GM18907 (cell line): ENCODE results near the gene ARL8A.
"Not testable (repeated sequence)": the region's sequence is repeated elsewhere in the genome, so short reads cannot be mapped to it uniquely, and the experiment has no call there.

ENCODE experiments used
- ATAC-seq: cut with Tn5 transposase; IDR thresholded peaks from one replicate; pipeline ENCODE4 v1.9.1; 2021; ENCODE audit warnings: mild to moderate bottlenecking, moderate library complexity; ENCODE audit not compliant: unreplicated experiment

The ARL8A gene

GRCh38 chr1:202121006-202121405 is 23.5 kb downstream of the ARL8A start:
- ATAC-seq, result no peak

DNA sequence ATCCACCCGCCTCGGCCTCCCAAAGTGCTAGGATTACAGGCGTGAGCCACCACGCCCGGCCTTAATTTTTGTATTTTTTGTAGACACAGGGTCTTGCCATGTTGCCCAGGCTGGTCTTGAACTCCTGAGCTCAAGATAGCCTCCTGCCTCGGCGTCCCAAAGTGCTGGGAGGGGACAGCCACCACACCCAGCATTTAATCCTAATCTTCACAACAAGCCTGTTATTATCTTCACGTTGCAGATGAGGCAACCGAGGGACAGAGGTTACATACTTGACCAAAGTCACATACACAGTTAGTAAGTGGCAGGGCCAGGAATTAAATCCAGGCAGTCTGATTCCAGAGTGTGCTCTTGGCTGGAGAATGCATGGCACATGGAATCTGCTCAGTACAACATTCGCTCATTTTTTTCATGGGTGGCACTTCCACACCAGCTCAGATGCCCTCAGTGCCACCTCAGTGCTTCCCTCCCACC is 26.6 kb downstream of the ARL8A start:
- ATAC-seq, result no peak

- no peak for ATAC-seq
Measured at GRCh38 chr1:202116287-202116686, 28.2 kb downstream of the ARL8A start.

GRCh38 chr1:202113690-202114300 is 30.7 kb downstream of the ARL8A start:
- no peak for ATAC-seq

DNA sequence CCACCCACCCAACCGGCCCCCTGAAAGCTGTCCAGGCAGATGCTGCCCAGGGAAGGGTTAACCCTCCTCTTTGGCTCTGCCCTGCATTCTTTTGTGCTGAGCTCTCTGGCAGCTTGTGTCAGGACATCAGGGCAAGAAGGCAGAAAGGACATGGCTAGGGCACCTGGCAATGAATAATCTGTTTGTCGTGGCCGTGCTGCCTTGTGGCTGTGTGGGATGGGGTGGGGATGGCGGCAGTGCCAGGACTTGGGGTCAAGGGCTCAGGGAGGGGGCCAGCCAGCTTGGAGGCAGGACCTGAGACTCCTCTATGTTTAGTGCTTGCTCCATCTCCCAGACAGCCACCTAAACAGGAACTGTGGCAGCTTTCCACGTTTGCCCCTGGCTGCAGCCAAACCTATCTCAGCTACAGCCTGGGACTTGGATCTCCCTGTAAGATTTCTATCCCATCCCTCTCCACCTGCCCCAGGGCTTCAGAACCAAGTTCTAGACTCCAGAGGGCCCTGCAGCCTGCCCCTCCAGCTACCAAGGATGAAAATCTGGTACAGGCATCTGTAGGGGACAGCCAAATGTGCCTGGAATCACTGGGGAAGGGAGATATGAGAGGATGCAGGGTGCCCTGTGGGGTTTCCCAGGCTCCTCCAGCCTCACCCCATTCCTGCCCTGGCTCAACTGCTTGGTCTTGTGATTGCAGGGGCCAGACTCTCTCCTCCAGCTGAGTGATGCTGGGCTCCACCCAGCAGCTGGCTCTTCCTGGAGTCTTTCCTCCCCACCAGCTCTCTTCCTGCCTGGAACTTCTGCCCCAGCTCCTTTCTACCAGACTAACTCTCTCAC is 31.5 kb downstream of the ARL8A start:
- ATAC-seq, result no peak

DNA sequence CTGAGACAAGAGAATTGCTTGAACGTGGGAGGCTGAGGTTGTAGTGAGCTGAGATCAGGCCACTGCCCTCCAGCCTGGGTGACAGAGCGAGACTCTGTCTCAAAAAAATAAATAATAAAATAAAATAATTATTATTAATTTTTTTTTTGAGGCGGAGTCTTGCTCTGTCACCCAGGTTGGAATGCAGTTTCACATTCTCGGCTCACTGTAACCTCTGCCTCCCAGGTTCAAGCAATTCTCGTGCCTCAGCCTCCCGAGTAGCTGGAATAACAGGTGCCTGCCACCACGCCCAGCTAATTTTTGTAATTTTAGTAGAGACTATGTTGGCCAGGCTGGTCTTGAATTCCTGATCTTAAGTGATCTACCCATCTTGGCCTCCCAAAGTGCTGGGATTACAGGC is 32.9 kb downstream of the ARL8A start:
- ATAC-seq, result not testable (repeated sequence)

DNA sequence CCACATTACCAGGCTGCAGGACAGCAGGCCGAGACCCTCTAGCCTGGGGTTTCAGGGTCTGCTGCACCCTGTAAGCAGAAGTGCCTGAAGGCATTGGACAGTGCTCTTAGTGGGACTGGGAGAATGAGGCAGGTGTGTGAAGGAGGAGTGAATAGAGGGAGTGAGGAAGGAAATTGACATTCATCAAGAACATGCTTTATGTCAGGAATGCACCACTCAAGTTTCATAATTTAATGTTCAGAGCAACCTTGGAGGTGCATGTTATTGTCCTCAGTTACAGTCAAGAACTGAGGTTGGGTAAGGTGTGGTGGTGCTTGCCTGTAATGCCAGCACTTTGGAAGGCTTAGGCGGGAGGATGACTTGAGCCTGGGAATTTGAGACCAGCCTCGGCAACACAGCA is 33.6 kb downstream of the ARL8A start:
- no peak for ATAC-seq

DNA sequence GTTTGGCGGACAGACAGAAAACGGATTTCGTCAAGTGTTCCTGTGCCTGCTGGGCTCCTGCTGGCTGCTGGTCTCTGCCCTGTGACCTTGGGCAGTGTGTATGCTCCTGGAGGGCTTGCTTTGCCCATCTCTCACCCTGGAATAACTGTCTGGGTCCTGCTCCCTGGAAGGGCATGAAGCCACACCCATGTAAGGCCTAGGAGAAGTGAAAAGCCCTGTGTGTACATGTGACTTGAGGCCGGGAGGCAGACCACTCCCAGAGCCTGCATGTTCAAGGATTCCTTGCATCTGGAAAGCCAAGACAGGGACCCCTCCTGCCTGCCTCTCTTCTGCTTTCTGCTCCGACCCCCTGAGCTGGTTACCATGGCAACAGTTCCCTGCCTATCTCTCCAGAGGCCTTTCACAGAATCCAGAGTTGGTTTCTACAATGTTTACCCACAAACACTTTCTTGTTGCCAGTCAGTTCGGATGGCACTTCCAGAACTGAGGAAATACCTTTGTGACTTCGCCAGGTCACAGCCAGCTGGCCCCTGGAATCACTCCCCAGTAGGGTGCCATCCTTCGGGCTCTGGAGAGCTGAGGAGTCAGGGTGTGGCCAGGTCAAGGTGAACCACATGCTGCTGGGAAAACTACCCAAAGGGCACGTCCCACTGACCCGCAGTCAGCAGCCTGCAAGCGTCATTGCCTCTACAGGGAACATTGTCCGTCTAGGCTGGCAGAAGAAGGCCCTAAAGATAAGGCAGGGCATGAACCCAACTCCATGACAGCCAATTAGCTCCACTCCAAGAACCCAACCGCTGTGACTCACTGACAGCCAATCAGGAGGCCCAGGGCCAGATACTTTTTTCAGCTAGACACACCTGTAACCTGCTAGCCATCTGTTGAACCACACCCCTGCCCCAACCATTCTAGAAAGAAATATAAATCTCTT is 36.5 kb downstream of the ARL8A start:
- ATAC-seq, result no peak

DNA sequence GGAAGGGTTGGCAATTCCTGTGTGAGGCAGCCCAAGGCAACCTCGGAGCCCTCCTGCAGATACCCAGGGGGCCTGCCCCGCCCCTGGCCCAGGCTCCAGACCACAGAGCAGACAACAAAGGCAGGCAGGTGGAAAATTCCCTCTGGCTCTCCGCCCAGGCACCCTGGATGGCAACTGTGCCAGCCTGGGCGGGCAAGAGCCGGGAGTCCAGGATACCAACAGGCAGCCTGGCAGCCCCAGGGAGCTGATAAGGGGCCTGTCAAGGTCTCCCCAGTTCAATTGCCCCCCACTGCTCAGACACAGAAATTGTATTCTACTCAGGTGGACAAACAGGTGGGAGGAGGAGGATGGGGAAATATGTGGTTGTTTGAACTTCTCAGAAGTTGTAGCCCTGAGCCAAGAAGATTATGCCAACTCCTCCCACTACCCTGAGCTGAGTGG is 37.2 kb downstream of the ARL8A start:
- no peak for ATAC-seq

- no peak for ATAC-seq
Measured at GRCh38 chr1:202106340-202107254, 37.9 kb downstream of the ARL8A start.

DNA sequence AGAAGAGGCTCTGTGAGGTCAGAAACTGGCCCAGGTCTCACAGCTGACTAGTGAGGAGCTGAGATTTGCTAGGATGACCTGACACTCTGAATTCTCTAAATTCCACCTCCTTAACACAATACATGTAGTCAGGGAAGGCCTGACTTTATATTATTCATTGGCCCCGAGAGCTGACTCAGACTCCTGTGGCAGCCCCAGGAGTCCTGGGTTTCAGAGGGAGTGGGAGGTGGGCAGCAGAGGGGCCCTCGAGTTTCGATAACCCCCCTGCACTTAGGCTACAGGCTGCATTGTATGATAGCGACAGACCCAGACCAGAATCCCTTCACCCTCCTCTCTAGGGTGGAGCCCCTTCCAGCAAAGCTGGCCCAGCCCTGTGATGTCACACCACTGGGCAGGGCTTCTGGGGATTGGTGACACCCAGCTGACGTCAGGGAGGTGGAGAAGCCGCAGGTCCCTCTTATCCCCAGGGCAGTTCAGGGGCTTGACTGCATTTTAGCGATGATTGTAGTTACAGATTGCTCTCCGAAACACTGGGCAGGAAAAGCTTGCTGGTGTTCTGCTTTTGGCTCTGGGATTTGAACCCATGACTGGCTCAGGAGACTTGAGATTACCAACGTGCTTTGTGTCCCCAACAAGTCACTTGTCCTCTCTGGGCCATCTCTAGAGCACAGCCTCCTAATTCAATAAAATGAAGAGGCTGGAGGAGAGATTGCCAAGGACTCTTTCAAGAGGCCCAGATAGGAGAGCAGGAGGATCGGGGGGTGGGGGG is 38.8 kb downstream of the ARL8A start:
- ATAC-seq, result no peak

DNA sequence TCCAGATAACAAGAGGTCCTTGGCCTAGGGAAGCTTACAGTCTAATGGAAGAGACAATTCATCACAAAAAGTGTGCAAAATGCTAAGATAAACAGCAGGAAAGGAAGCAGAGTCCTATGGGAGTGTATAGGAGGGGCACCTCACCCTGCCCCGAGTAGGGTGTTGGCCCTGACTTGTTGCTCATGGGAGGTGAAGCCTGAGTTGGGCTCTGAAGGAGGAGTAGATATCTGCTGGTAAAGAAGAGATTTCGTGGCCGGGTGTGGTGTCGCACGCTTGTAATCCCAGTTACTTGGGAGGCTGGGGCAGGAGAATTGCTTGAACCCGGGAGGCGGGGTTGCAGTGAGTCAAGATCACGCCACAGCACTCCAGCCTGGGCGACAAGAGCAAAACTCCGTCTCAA is 40.5 kb downstream of the ARL8A start:
- ATAC-seq, result no peak

DNA sequence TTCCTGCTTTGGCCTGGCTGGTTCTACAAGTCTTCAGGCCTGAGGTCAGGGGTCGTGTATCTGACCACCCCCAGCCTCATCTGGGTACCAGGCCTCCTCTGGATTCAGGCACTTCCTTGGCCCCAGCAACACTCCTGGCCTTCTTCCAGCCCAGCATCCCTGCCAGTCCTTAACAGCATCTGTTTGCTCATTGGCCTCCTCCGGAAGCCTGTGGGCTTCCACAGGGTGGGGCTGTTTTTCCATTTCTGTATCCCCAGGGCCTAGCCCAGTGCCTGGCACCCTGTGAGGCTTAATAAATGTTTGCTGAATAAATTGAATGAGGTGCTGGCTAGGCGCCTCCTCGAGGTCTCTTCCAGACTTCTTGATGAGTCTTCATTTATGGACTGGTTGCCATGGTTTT is 43.4 kb downstream of the ARL8A start:
- no peak for ATAC-seq

GRCh38 chr1:202093858-202094257 is 50.7 kb downstream of the ARL8A start:
- ATAC-seq, result no peak

- ATAC-seq, result no peak
Measured at GRCh38 chr1:202090994-202091393, 53.5 kb downstream of the ARL8A start.

DNA sequence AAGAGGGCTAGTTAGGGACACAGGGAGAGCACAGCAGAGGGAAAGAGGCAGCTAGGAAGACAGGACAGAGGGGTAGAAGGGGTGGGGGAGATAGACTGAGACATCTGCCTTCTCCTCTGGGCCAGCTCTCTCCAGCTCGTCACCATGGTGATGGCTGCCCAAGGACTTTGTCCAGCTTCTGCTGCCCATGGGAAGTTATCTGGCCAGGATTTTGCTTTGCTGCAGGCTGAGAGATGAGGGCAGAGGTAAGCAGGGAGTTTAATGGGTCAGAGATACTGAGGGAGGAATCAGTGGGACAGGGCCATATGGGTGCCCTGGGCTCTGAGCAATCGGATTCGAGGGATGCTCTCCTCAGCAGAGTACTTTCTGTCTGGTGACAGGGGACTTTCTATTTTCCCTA is 56.3 kb downstream of the ARL8A start:
- ATAC-seq, result no peak

DNA sequence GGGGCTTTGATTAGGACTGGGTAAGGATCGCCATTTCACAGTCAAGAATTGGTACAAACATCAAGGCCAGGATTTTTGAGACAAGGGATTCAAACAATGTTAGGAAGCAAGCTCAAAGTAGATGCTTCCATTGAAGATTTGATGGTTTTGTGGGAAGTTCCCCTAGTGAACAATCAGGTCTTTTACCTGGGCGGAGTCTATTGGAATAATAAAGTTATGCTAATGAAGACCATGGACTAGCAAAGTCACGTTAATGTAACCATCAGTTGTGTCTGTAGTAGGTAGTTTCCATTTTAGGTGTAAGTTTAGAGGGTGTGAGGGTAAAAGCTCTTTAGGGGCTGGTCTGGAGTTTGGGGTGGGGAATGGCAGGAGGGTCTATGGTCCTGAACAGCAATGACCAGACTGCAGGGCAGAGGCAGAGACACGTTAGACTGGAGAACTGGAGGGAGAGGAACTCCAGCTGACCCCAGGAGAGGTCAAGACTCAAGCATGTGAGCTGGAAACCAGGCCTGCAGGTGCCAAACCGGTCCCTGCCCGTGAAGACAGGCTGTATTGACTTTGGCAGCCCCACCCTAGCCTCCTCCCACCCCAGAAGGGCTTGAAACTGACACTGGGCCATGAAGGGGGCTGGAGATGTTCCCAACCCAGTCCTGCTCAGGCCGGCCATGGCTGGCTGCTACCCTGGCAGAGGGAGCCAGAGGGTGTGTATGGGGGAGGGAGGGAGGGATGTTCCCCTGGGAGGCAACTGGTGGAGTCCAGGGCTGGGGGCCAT is 57.8 kb downstream of the ARL8A start:
- ATAC-seq, result no peak

- ATAC-seq, result no peak
Measured at GRCh38 chr1:202085682-202086373, 58.7 kb downstream of the ARL8A start.
